HG03066 (cell line): Measurements from ENCODE around the gene AKR1A1.
"Not testable (repeated sequence)": the region's sequence is repeated elsewhere in the genome, so short reads cannot be mapped to it uniquely, and the experiment has no call there.

Experiments used
- ATAC-seq: cut with Tn5 transposase; IDR thresholded peaks from one replicate; pipeline ENCODE4 v1.9.1; 2021; ENCODE audit warnings: low read depth; ENCODE audit not compliant: unreplicated experiment

Gene AKR1A1

GRCh38 chr1:45522324-45523104 is 28.1 kb upstream of the AKR1A1 start:
- ATAC-seq, result no peak

GRCh38 chr1:45523516-45523915 is 27.1 kb upstream of the AKR1A1 start:
- ATAC-seq, result not testable (repeated sequence)

GRCh38 chr1:45523975-45524374 is 26.7 kb upstream of the AKR1A1 start:
- ATAC-seq, result not testable (repeated sequence)

DNA sequence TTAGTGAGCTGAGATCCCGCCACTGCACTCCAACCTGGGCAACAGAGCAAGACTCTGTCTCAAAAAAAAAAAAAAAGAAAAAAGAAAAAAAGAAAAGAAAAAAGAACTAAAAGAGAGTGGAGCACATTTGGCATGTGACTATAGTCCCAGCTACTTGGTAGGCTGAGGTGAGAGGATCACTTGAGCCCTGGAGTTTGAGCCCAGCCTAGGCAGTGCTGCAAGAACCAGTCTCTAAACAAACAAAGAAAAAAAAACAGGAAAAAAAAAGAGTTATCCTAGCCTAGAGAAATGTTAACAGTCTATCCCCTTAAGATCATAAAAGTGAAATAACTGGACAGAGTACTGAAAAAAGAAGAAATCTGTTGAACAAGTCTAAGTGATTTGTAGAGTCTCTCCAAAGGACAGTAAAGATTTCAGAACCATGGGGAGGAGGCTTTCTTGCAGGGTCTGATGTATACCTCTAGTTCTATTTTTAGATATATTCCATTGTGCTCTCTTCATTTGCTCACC is 24.4 kb upstream of the AKR1A1 start:
- ATAC-seq, result no peak

DNA sequence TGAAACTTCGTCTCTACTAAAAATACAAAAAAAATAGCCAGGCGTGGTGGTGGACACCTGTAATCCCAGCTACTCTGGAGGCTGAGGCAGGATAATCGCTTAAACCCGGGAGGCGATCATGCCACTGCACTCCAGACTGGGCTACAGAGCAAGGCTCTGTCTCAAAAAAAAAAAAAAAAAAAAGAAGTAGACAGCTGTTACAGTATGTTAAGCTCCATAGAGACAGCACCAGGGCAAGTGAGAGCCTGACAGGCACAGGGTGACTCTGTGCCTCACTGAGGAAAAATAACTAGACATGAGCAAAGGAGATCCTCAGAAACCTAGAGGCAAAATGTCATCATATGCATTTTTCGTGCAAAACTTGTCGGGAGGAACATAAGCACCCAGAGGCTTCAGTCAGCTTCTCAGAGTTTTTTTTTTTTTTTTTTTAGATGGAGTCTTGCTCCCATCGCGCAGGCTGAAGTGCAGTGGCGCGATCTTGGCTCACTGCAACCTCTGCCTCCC is 19.9 kb upstream of the AKR1A1 start:
- no peak for ATAC-seq

DNA sequence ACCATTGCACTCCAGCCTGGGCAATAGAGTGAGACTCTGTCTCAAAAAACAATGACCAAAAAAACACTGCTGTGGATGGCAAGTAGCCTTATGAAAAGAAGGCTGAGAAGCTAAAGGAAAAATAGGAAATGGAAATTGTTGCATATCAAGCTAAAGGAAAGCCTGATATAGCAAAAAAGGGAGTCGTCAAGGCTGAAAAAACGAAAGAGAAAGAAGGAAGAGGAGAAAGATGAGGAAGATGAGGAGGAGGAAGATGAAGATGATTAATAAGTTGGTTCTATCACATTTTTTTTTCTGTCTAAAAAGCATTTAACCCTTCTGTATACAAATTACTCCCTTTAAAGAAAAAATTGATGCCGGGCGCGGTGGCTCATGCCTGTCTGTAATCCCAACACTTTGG is 18.8 kb upstream of the AKR1A1 start:
- ATAC-seq, result no peak

DNA sequence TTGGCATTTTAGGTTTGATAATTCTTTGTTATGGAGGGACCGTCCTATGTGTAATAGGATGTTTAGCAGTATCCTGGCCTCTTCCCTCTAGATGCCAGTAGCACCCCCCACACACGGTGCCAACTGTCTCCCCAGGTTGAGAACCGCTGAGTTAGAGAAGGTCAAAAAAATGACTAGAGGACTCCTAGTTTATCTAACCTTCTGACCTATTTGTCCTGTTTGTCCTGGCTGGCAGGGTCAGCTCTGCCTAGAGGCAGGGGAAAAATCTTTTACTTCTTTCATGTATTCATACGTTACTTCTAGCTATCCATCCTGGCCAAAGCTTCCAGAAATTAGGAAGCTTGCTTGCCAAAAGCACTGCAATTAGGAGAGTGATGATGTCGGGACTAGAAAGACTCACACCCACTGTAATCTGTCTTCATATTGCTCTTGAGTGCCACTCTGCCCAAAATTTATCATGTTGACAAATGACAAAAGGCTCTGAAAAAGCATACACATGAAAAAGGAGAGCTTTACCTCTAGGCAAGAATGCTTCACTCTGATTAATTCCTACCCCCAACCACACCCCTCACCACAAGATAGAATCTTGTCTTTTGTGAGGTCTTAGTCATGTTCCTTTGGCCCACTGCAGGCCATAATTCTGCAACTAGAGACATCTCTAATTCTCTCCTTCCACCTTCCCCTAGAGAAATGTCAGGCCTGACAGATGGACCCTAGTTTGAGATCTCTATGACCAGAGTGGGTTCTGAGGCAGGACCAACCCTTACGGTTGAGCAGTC is 14.4 kb upstream of the AKR1A1 start:
- ATAC-seq, result no peak

DNA sequence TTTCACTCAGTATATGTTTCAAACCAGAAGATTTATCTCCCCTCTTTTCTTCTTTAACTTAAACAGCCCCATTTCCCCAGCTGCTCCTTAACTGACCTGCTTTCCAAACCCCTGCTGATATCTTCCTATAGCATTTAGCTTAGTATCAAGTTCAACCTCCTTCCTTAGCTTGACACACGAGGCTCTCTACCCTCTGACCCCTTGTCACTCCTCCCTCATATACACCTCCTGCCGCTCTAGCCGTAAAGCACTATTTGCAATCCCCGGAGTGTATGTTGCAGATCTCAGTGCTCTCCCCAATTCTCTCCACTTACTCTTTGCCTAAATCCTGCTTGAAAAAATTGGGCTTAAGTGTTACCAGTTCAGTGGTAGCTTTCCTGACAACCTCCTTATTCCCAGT is 13.7 kb upstream of the AKR1A1 start:
- ATAC-seq, result no peak

GRCh38 chr1:45541193-45541592 is 9.4 kb upstream of the AKR1A1 start:
- no peak for ATAC-seq

- no peak for ATAC-seq
Measured at GRCh38 chr1:45542591-45542990, 8.0 kb upstream of the AKR1A1 start.

GRCh38 chr1:45543581-45544417 is 6.8 kb upstream of the AKR1A1 start:
- ATAC-seq, result no peak

- ATAC-seq, result no peak
Measured at GRCh38 chr1:45544530-45544929, 6.1 kb upstream of the AKR1A1 start.

- no peak for ATAC-seq
Measured at GRCh38 chr1:45545019-45545493, 5.6 kb upstream of the AKR1A1 start.

- no peak for ATAC-seq
Measured at GRCh38 chr1:45545553-45546310, 4.9 kb upstream of the AKR1A1 start.

DNA sequence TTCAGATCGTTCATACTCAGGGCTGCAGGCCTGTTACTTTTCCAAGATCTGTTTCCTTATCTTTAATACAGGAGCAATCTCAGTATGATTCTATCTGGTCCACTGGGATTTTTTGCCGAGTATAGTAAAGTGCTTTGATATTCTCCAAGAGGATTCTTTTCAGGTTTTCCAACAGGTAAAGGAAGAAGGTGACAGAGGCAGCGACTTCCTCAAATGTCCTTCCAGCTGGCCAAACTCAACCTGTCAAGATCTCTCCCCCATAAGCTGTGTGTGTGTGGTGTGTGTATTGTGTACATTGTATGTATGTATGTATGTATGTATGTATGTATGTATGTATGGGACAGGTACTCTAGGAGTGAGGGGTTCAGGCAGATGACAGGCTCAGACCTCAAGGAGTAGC is 1.1 kb downstream of the AKR1A1 start:
- ATAC-seq, result no peak

DNA sequence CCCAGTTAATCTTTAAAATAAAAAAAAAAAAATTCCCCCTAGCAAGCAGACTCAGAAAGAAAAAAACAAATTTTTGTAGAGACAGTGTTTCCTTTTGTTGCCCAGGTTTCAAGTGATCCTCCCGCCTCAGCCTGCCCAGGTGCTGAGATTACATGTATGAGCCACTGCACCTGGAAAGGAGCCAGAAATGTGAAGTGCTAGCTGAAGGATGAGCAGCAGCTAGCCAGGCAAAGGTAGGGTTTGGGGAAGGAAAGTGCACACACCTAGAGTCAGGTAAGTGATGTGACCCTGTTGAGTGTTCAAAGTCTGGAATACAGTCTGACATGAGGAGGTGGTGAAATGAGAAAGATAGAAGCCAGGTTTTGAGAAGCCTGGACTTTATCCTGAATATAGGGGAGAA is 1.7 kb downstream of the AKR1A1 start:
- ATAC-seq, result no peak

- no peak for ATAC-seq
Measured at GRCh38 chr1:45554198-45554597, 3.6 kb downstream of the AKR1A1 start.

DNA sequence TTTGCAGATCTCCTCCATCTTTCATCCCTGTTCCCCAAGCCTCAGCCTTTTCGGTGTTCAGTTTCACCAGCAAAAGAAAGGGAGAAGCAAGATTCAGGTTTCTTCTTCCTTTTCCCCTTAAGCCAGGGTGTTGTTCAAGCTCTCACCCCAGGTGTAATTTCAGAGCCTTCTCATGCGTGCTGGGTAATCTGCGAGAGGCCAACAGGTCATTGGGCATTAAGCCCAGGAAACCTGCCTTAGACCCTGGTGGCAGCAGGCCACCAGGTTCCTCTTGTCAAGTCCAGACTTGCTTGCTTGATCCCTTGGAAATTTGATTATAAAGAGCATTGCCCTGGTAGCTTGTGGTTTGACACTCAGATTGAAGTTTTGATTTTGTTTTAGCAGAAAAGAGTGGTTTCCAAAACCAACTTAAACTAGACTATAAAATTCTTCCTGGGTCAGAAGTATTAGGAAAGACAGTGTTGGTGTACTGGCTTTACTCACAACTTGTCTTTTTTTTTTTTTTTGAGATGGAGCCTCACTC is 6.9 kb downstream of the AKR1A1 start:
- ATAC-seq, result no peak

DNA sequence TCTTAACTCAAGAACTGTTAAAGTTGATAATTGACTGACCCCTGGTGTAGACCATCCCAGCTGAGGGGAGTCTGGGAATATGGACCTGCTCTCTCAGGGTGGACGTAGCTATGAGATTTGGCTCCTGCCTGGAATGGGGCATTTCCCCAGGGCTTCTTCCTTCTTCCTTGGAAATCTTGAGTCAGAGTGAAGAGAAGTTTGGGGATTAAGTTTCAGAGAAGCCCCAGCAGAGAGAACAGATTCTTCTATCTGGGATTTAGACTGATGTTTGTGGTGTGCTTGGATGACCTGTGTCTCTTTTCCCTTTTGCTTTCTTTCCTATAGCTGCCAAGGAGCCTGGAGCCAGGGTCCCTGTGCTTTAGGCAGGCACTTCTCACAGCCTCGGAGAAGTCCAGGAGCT is 13.2 kb downstream of the AKR1A1 start:
- no peak for ATAC-seq

GRCh38 chr1:45566722-45567121 is 16.1 kb downstream of the AKR1A1 start:
- ATAC-seq, result no peak
